ENCODE data around the gene RCAN2. TPM values are rescaled to one million over a fixed set of nuclear protein-coding genes. Genes with fewer than 3 reads are reported as not detected.

The RCAN2 gene
- total and polyA plus RNA-seq, 9 donors: 12.0 to 75.3 (median 16.7) TPM

DNA sequence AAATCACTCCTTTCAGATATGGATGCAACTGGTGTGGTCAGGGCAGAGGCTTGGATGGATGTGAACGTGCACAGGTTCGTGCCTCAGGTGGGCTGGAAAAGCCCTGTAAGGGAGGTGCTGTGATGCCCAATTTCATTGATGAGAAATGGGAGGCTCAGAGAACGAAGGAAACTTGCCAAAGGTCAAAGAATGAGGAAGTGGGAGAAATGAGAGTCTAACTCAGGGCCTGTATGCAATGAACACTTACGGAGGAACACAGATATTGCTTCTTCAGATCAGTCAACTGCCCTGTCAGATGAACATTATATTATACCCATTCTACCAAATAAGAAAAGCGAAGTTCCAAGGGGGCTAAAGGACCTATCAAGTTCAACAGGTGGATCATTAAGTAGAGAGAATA, 134.7 kb downstream of the RCAN2 start:
- WGBS, 3 donors: 90 to 94% (median 92%) methylated on average over 5 of the region's 5 CpGs
- intact Hi-C loops (cut with DNase I): no loop called here
- H3K27ac ChIP-seq: no peak overlapping the region

DNA sequence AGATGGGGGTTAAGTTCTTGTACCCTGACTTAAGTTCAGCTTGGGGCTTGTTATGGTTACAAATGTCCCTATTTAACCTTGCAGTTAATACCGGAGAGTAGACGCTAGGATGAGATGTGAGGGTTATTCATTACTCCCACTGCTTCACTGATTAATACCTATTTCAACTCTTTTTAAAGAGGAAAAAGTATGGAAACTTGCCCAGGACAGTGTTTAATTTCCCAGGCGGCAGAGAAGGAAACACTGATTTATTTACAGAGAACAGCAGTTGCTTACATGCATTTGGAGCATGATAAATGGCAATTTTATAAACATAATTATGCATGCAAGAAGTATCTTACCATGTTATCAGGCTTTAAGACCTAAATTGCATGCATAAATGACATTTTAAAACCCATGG, 137.7 kb downstream of the RCAN2 start:
- no peak for DNase-seq
- Histone ChIP-seq H3K36me3 (no peaks in the 10 kb centered on the region), H3K4me3 (no peak overlapping the region), H3K27me3 (no peaks in the 10 kb centered on the region), H3K27ac (no peak overlapping the region), H3K4me1 (ENCODE audit: insufficient read depth) (peaks cover 4% of the 10 kb centered on the region), H3K9me3 (no peaks in the 10 kb centered on the region)
- intact Hi-C loops (cut with DNase I): no loop called here
- TF ChIP-seq, protein P1, sequence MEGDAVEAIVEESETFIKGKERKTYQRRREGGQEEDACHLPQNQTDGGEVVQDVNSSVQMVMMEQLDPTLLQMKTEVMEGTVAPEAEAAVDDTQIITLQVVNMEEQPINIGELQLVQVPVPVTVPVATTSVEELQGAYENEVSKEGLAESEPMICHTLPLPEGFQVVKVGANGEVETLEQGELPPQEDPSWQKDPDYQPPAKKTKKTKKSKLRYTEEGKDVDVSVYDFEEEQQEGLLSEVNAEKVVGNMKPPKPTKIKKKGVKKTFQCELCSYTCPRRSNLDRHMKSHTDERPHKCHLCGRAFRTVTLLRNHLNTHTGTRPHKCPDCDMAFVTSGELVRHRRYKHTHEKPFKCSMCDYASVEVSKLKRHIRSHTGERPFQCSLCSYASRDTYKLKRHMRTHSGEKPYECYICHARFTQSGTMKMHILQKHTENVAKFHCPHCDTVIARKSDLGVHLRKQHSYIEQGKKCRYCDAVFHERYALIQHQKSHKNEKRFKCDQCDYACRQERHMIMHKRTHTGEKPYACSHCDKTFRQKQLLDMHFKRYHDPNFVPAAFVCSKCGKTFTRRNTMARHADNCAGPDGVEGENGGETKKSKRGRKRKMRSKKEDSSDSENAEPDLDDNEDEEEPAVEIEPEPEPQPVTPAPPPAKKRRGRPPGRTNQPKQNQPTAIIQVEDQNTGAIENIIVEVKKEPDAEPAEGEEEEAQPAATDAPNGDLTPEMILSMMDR (IDR thresholded peaks at IDR 0.05): no peak
- no peak for TF ChIP-seq POLR2A (IDR thresholded peaks at IDR 0.05)
- TF ChIP-seq EP300 (IDR thresholded peaks at IDR 0.05): no peak
- 3 to 14% (median 7%) methylated on average over 3 of the region's 3 CpGs for WGBS, 3 donors

More for the DNA sequence above, 134.7 kb downstream of the RCAN2 start:
- TF ChIP-seq EP300 (IDR thresholded peaks at IDR 0.05) (no peak), POLR2A (IDR thresholded peaks at IDR 0.05) (no peak)
- TF ChIP-seq, protein P1 (IDR thresholded peaks at IDR 0.05): no peak
- peaks cover 4% of the 10 kb centered on the region for H3K4me1 ChIP-seq (ENCODE audit: insufficient read depth)
- no peak for DNase-seq
- H3K36me3 ChIP-seq: no peaks in the 10 kb centered on the region
- no peaks in the 10 kb centered on the region for H3K9me3 ChIP-seq
- H3K4me3 ChIP-seq: no peak overlapping the region
- H3K27me3 ChIP-seq: no peaks in the 10 kb centered on the region

DNA sequence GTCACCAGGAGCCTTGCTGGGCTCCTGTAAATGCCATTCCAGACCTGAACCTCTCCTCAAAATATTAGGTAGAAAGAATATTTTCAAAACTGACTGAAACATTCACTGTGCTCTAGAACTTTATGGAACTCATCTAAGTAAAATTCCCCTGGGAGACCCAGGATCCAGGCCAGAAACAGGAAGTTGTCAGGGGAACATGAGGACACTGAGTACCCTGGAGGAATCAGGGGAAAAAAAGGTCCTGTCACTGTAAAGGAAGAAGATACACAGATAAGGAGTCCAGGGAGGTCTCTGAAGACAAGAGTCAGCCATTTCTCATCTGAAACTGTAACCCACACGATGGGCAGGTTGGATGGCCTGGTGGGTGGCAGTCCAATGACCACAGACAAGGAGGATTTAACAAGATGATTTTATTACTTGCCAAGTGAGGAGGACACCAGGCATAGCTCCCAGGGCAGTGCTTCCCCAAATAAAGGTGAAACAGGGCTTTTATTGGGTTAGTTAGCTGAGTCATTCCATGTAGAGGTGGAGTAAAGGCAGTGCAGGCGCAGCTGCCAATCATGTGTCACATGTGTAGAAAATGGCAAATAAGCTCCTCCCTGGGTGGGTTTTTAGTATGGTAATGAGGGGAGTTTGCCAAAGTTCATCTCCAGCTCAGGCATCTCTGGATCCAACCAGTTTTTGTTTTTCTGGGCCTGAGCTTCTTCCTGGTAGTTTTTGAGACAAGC, 138.5 kb downstream of the RCAN2 start:
- 83 to 92% (median 88%) methylated on average over 2 of the region's 2 CpGs for WGBS, 3 donors
- no peak for DNase-seq
- Histone ChIP-seq H3K9me3 (no peaks in the 10 kb centered on the region), H3K4me3 (no peak overlapping the region), H3K27me3 (no peaks in the 10 kb centered on the region), H3K27ac (no peak overlapping the region), H3K36me3 (no peaks in the 10 kb centered on the region), H3K4me1 (ENCODE audit: insufficient read depth) (peaks cover 4% of the 10 kb centered on the region)
- TF ChIP-seq, protein P1 (IDR thresholded peaks at IDR 0.05): no peak
- TF ChIP-seq EP300 (IDR thresholded peaks at IDR 0.05): no peak
- TF ChIP-seq POLR2A (IDR thresholded peaks at IDR 0.05): no peak
- intact Hi-C loops (cut with DNase I): no loop called here

DNA sequence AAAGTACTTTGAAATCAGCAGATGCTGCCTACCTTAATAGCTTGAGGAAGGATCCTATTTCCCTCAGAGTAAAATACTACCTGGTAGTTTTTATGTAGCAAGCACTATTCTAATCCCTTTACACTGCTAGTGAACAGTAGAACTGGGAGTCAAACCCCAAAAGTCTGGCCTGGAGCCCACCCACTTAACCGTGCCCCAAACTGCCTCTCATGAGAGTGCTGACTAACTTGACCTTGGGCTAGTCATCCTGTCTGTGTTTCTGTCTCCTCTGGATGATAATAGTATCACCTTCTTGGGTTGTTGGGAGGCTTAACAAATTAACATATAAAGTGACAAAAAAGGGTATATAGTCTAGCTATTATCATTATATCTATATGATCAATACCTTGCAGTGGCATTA, 140.5 kb downstream of the RCAN2 start:
- Histone ChIP-seq H3K4me1 (ENCODE audit: insufficient read depth) (peaks cover 2% of the 10 kb centered on the region), H3K27ac (no peak overlapping the region), H3K4me3 (no peak overlapping the region), H3K9me3 (no peaks in the 10 kb centered on the region), H3K36me3 (no peaks in the 10 kb centered on the region), H3K27me3 (no peaks in the 10 kb centered on the region)
- DNase-seq: no peak
- intact Hi-C loops (cut with DNase I): no loop called here
- 9 to 16% (median 10%) methylated on average over 1 of the region's 1 CpG for WGBS, 3 donors
- TF ChIP-seq EP300 (IDR thresholded peaks at IDR 0.05) (no peak), POLR2A (IDR thresholded peaks at IDR 0.05) (no peak)
- TF ChIP-seq, protein P1 (IDR thresholded peaks at IDR 0.05): no peak

Data from ovary (tissue), 9 donors.